Astrocyte of the spinal cord (primary cell): ENCODE data around the gene DPEP3.

Experiments used
- DNase-seq: peaks from one replicate; pipeline ENCODE4 v3.0.0; 2011; ENCODE audit warnings: low read depth, low spot score
- H3K4me3 ChIP-seq: 2 replicates; pipeline ENCODE4 v1.5.1; 2011; ENCODE audit warnings: low read depth, mild to moderate bottlenecking, low read length, moderate library complexity
- in situ Hi-C: cut with HindIII; loops from 2 replicates; pipeline ENCODE4 v1.10.0; 2017; ENCODE audit warnings: low sequenced_read_pairs
- TF ChIP-seq, protein P1 (sequence below): IDR thresholded peaks from 2 replicates; pipeline ENCODE4 v1.5.1; 2012; ENCODE audit warnings: low read depth, mild to moderate bottlenecking, low read length, inconsistent platforms

The DPEP3 gene

DNA sequence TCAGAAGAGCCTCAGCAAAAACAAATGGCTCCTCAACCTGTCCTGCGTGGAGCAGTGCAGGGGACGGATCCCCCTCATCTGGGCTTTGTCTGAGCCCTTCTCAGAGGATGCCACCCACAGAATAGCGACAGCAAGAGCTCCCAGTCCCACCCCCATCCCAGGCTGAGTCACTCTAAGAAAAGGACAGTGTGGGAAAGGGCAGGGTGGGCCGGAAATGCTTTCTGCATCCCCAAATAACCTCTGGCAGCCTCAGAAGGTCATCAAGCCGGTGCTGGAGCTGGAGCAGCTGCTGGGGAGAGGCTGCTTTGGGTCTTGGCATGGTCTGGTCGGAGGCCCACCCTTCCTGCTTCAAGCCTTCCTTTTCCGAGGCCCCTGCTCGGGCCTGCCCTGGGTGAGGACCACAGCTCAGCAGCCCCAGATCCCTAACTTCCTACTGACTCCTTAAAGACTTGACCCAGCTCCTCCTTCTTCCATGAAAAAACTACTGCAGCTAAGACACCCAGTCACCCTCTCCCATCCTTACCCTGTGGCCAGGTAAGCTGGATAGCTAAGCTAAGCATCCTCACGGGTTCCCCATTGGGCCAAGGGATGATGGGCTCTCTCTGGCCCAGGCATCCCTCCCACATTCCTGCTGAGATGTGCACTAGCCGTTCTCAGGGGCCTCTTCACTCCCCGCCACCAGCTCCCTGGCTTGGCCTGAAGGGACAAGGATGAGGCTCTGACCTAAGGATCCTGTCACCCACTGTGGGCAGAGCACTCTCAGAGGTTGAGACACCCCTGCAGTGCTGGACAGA, 20.6 kb downstream of the DPEP3 start:
- TF ChIP-seq, protein P1, sequence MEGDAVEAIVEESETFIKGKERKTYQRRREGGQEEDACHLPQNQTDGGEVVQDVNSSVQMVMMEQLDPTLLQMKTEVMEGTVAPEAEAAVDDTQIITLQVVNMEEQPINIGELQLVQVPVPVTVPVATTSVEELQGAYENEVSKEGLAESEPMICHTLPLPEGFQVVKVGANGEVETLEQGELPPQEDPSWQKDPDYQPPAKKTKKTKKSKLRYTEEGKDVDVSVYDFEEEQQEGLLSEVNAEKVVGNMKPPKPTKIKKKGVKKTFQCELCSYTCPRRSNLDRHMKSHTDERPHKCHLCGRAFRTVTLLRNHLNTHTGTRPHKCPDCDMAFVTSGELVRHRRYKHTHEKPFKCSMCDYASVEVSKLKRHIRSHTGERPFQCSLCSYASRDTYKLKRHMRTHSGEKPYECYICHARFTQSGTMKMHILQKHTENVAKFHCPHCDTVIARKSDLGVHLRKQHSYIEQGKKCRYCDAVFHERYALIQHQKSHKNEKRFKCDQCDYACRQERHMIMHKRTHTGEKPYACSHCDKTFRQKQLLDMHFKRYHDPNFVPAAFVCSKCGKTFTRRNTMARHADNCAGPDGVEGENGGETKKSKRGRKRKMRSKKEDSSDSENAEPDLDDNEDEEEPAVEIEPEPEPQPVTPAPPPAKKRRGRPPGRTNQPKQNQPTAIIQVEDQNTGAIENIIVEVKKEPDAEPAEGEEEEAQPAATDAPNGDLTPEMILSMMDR = no peak
- in situ Hi-C loops = no loop called here
- H3K4me3 ChIP-seq = no peak overlapping the region
- DNase-seq = no peak

DNA sequence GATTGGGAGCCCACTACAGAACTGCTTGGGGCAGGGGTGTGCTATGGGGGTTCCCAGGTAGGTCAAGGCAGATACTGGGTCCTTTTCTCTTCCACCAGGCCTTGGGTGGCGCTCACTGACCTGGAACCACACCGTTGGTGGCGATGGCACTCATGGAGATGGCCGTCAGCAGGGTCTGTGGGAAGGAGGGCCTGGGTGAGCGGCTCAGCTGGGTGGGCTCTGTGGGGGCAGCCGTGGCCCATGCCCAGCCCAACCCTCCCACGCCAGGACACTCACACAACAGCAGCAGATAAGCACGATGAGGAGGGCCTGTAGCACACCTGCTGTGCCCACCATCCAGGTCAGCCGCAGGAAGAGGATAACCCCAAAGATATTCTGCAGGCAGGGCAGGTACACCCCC, 22.7 kb downstream of the DPEP3 start:
- no peak overlapping the region for H3K4me3 ChIP-seq
- TF ChIP-seq, protein P1 = no peak
- in situ Hi-C loops = no loop called here
- DNase-seq = no peak

DNA sequence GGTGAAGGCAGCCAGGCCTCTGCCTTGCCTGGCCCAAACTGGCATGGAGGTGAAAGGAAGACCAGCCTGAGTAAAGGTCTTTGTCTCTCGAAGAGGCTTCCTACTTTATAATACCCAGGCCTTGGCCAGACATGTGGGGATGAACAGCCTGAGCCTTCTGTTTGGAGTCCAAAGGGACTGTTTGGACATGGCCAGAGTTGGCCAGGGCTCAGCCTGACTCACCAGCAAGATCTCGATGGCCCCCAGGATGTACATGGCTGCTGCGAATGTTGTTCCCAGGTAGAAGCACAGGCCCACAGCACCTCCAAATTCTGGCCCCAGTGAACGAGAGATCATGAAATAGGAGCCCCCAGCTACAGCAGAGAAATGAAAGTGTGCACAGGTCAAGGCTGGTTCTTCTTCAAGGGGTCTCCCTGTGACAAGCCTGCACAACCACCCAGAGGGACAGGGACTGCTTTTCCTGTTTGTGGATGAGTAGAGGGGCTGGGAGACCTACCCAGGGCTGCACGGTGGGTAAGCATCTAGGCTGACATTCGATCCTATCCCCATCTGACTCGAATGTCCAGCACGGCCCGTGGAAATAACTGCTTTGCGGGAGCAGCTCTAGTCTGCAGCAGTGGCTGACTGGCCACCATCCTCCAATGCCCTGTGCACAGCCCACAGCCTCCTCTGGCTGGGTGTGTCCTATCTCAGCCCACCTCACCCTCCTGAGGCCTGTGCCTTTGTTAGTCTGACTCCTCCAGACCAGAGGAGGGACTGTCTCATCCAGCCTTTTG, 25.7 kb downstream of the DPEP3 start:
- no peak for DNase-seq
- in situ Hi-C loops = no loop called here
- TF ChIP-seq, protein P1 = no peak
- no peak overlapping the region for H3K4me3 ChIP-seq

DNA sequence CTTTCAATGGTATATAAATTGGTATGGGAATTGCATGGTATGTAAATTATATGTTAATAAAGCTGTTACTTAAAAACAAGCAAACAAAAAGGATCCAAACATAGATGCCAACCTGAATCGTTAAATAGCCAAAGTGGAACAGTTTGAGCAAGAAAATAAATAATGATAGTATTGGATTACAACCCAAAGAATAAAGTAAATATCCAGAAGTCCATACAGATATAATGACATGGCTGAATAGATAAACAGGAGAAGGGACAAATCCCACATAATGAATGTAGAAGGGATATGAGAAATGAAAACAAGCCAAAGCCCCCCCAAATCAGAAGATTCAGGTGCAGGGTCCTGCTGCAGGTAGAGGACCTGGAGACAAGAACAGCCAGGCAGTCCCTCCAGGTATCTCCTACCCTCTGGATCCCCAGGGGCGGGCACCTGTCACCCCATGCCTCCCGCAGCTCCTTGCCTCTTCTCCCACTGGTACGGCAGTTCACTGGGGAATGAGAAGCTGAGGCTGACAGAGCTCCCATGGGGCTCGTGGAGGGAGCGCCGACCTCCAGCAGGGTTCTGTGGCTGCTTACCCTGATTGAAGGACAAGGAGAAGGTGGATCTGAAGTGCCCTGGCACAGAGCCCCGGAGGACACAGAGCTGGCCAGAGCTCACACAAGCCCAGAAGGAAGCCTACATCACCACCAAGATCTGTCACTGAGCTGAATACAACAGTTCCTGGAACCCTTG, 26.5 kb downstream of the DPEP3 start:
- no peak for DNase-seq
- H3K4me3 ChIP-seq = no peak overlapping the region
- TF ChIP-seq, protein P1 = no peak
- in situ Hi-C loops = no loop called here

DNA sequence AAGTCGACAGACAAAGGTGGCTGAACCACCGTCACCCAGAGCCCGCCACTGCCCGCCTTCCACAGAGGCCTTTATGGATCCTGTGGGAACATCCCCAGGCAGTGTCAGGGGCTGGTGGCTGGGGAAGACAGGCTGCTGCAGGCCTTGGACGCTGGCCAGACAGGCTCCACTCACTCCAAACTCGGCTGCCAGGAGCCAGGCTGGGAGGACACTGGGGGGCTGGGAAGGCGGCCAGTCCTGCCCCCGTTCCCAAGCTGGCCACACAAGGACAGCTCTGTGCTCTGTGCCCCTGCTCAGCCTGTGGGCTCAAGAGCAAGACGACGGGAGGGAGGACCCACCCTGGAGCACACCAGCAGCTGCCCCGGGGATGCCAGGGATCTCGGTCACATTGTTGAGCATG, 28.8 kb downstream of the DPEP3 start:
- no peak for DNase-seq
- TF ChIP-seq, protein P1 = no peak
- H3K4me3 ChIP-seq = no peak overlapping the region
- in situ Hi-C loops = no loop called here

DNA sequence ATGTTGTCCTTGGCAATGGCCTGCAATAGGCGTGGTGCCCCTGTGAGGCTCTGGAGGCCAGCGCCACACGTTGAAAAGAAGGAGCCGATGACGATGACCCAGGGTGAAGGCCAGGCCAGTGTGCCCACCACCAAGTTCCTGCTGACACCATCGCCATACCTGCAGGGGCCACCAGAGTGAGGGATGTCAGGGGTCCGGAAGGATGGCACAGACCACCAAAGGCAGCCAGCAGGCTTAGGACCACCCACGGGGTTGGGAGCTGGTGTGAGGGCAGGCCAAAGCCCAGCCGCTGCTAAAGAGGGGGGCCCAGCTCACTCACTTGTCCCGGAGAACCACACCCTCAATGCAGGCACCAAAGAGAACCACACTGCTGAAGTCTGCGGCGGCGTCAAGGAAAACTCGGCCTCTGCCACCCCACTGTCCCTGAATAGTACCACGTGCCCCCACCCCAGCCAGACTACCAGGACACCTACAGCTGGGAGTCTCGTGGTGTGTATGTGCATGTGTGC, 29.9 kb downstream of the DPEP3 start:
- H3K4me3 ChIP-seq = no peak overlapping the region
- in situ Hi-C loops = no loop called here
- TF ChIP-seq, protein P1 = no peak
- DNase-seq = no peak
